Bronchial epithelial cell (primary cell): ENCODE data around the gene PAX4. TPM values are rescaled to one million over a fixed set of nuclear protein-coding genes. Genes with fewer than 3 reads are reported as not detected.

Source experiments
- DNase-seq: peaks from one replicate; pipeline ENCODE4 v3.0.0-alpha.2; 2010; ENCODE audit warnings: low read depth
- FAIRE-seq: peaks from 2 replicates; lab custom pipeline; 2011; peaks lifted over from hg19 to GRCh38; lab: Jason Lieb, UNC
- H3K27me3 ChIP-seq: 2 replicates; pipeline ENCODE4 v1.5.1; 2011; ENCODE audit warnings: low read length; ENCODE audit not compliant: control insufficient read depth, insufficient read depth
- H3K36me3 ChIP-seq: 2 replicates; pipeline ENCODE4 v1.5.1; 2011; ENCODE audit warnings: low read length; ENCODE audit not compliant: control insufficient read depth, insufficient read depth
- H3K4me3 ChIP-seq: 2 replicates; pipeline ENCODE4 v1.5.1; 2011; ENCODE audit warnings: mild to moderate bottlenecking, low read depth, low read length, control low read depth
- total RNA-seq: library from RNA; depleted of rRNA; stranded (reverse); fragments of >200 nt; gene quantifications from 2 replicates; pipeline ENCODE4 v1.2.1, GENCODE V29; 2014
- TF ChIP-seq, protein P1 (sequence below): IDR thresholded peaks from 2 replicates; pipeline ENCODE4 v1.5.1; 2011; ENCODE audit warnings: mild to moderate bottlenecking, moderate library complexity, low read length, control low read depth, inconsistent platforms; ENCODE audit not compliant: insufficient read depth, severe bottlenecking

The PAX4 gene, protein sequence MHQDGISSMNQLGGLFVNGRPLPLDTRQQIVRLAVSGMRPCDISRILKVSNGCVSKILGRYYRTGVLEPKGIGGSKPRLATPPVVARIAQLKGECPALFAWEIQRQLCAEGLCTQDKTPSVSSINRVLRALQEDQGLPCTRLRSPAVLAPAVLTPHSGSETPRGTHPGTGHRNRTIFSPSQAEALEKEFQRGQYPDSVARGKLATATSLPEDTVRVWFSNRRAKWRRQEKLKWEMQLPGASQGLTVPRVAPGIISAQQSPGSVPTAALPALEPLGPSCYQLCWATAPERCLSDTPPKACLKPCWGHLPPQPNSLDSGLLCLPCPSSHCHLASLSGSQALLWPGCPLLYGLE
- not detected in 2 replicates for total RNA-seq

DNA sequence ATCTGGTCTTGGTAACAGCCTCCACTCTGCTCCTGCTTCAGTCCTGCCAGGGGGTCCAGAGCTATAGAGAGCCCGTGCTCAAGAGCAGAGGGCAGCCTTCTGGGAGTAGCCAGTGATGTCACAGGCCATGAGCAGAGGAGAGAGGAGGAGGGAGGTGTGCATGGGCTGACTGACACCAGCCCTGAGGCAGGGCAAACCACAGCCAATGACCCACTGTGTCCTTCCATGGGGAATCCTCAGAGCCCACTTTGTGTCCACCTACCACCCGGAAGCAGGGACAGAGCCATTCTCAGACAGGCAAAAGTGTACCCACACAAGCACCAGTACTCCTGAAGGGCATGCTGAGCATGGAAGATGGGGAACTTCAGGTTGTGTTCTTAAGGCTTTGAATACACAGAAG lies at the start of gene PAX4:
Gene PAX4 (minus strand): TSS at position 101 of the 400 bp plus-strand sequence. CDS start 2,214 bp downstream, outside the sequence.
- H3K27me3 ChIP-seq, result peaks cover 13% of the 10 kb centered on the region

DNA sequence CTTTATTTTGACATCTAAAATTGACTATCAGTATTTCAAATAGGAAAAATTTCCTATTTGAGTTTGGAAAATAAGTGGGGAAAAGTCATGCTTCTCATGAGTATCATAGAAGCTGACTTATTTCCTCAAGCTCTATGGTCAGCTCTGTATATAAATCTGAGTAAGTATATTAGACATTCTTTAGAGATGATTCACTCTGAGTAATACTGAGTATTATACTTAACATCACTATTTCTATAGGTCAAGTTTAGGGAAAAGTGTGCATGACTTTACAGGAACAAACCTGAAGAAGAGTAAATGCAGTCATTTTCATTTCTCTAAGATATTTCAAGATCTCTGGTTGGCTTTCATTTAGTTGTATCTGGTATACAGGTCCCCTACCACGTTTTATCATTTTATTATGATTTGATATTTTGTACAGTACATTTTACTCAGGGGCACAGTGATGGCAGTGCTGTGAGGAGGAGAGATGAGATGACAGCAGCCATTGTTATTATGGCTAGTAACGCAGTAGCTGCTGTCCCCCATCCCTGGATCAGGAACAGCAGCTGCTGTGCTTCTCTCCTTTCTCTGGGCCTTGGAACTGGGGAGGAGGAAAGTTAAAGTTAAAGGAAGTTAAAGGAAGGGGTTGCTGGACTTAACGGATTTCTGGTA lies 49.2 kb upstream of the PAX4 start:
- FAIRE-seq, result no peak
- TF ChIP-seq, protein P1, sequence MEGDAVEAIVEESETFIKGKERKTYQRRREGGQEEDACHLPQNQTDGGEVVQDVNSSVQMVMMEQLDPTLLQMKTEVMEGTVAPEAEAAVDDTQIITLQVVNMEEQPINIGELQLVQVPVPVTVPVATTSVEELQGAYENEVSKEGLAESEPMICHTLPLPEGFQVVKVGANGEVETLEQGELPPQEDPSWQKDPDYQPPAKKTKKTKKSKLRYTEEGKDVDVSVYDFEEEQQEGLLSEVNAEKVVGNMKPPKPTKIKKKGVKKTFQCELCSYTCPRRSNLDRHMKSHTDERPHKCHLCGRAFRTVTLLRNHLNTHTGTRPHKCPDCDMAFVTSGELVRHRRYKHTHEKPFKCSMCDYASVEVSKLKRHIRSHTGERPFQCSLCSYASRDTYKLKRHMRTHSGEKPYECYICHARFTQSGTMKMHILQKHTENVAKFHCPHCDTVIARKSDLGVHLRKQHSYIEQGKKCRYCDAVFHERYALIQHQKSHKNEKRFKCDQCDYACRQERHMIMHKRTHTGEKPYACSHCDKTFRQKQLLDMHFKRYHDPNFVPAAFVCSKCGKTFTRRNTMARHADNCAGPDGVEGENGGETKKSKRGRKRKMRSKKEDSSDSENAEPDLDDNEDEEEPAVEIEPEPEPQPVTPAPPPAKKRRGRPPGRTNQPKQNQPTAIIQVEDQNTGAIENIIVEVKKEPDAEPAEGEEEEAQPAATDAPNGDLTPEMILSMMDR, result no peak
- H3K4me3 ChIP-seq, result no peak overlapping the region
- H3K27me3 ChIP-seq, result no peaks in the 10 kb centered on the region
- DNase-seq, result peak; percentile 96
- peaks cover 5% of the 10 kb centered on the region for H3K36me3 ChIP-seq

More for the DNA sequence above, at the start of gene PAX4:
- DNase-seq, result no peak
- H3K36me3 ChIP-seq, result no peaks in the 10 kb centered on the region
- FAIRE-seq, result peak; percentile 28
- H3K4me3 ChIP-seq, result no peak within 1 kb of the TSS
- TF ChIP-seq, protein P1, result no peak

DNA sequence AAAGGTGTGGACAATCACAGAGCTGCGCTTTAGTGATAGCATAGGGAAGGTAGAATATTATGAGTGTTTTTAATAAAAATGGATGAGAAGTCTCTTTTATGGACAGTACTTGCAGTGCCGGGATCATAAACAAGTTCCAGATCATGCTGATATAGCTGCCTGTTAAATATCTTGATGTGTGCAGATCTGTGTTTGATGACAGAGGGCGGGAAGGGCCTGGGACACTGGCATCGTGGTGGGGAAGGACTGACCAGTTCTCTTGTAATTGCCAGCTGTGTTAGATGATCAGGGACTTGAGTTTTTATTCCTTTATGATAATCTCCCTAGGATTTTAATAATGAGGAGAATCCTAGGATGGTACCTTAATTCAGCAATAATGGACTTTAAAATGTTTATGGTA lies 48.7 kb upstream of the PAX4 start:
- TF ChIP-seq, protein P1, result no peak
- FAIRE-seq (no peak), DNase-seq (no peak)
- peaks cover 5% of the 10 kb centered on the region for H3K36me3 ChIP-seq
- no peak overlapping the region for H3K4me3 ChIP-seq
- H3K27me3 ChIP-seq, result no peaks in the 10 kb centered on the region

DNA sequence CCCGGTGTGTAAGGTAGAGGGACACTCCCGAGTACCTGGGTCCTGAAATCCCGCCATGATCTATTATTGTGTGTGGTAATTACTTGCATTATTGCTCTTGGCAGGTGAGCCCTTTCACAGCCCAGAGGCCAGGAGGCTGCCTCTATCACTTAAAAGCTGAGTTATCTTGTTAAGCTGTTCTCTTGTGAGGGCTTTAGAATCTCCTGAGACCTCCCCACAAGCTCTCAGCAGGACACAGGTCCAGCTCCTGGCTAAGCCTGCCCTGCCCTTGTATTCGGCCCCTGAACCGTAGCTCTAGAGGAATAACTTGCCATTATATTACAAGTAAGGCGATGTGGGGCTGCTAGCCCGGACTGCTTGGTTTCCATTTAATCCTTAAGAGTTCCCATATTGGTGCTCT lies 48.0 kb upstream of the PAX4 start:
- no peak for DNase-seq
- no peak for FAIRE-seq
- Histone ChIP-seq H3K4me3 (no peak overlapping the region), H3K27me3 (no peaks in the 10 kb centered on the region), H3K36me3 (peaks cover 5% of the 10 kb centered on the region)
- TF ChIP-seq, protein P1, result no peak

DNA sequence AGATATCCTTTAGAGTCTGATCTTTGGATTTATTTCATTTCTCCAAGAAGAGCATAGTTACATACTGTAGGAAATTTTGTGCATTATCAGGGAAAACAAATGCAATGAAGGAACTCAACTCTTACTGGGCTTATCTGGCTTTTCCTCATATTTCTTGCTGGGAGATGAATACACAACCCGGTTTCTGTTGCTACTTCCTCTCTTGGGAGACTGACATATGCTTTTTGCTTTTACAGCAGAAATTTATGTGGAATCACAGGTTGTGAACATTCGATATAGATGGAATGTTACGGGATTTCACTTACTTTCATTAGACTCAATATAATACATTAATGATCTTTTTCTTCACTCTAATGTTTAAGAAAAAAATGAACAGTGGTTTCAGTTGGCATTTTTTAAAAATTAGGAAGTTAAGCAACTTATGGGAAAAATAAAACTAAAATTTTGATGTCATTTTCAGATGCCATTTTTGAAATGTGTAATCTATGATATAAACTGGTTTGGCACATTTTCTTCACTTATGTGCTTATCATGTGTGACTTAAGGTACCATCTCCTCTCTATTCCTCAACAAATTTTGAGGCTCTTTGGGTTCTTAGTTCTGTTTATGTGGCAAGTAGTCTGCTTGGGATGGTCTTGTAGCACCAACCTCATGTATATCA lies 41.2 kb upstream of the PAX4 start:
- no peak overlapping the region for H3K4me3 ChIP-seq
- TF ChIP-seq, protein P1, result no peak
- FAIRE-seq, result no peak
- no peak for DNase-seq
- no peaks in the 10 kb centered on the region for H3K27me3 ChIP-seq
- H3K36me3 ChIP-seq, result peaks cover 7% of the 10 kb centered on the region
